Measurements from ENCODE around the gene KCNA3. TPM values are rescaled to one million over a fixed set of nuclear protein-coding genes. Genes with fewer than 3 reads are reported as not detected.

KCNA3 gene
- total and polyA plus RNA-seq, 4 experiments from 2014 or later = 88.7 to 124 (median 110) TPM

GRCh38 chr1:110682898-110683297 lies 8.2 kb upstream of the KCNA3 start:
- H3K27me3 ChIP-seq (ENCODE audit: insufficient read depth, low read length) = no peaks in the 10 kb centered on the region
- ChIA-PET POLR2A (ENCODE audit: partially characterized antibody) (interaction anchor here (1.8 to 2.9 kb wide), 2 partner anchors 9 to 104 kb away, joined by 3 to 16 read pairs; partner anchors contain the start of gene KCNA3), CTCF (ENCODE audit: partially characterized antibody) (interaction anchor here (1.1 to 2.4 kb wide), 5 partner anchors 52 to 97 kb away, joined by 3 to 10 read pairs (median 9); no protein-coding TSS in a partner anchor)
- Mint-ChIP-seq H3K4me3 (no peak overlapping the region), H3K27ac (no peak overlapping the region), H3K4me1 (peaks cover 13 to 20% (median 15%) of the 10 kb centered on the region in 4 donors), H3K9me3 (peaks cover 0 to 4% (median 0%) of the 10 kb centered on the region in 8 donors), H3K36me3 (peaks cover 0 to 7% of the 10 kb centered on the region in 2 donors), H3K27me3 (no peaks in the 10 kb centered on the region)
- no peak overlapping the region for H3K27ac ChIP-seq (ENCODE audit: low read depth, low read length)
- H3K4me3 ChIP-seq (ENCODE audit: low read length in 2 of 2) = no peak overlapping the region
- no peak for DNase-seq
- no peaks in the 10 kb centered on the region for H3K36me3 ChIP-seq (ENCODE audit: insufficient read depth, low read length)
- H3K9me3 ChIP-seq (ENCODE audit: control insufficient read depth in 1 of 2, low read length in 2 of 2) = no peaks in the 10 kb centered on the region
- no peaks in the 10 kb centered on the region for H3K4me1 ChIP-seq (ENCODE audit: insufficient read depth, low read length)
- intact Hi-C loops (cut with micrococcal nuclease) = no loop called here

- H3K4me3 ChIP-seq (ENCODE audit: low read length in 2 of 2) = no peak overlapping the region
- Mint-ChIP-seq H3K9me3 (peaks cover 0 to 4% (median 0%) of the 10 kb centered on the region in 8 donors), H3K27me3 (no peaks in the 10 kb centered on the region), H3K4me3 (no peak overlapping the region), H3K4me1 (peaks cover 29 to 40% (median 34%) of the 10 kb centered on the region in 4 donors), H3K36me3 (peaks cover 0 to 7% of the 10 kb centered on the region in 2 donors), H3K27ac (peak overlapping the region in 1 of 7 donors; percentile 90)
- H3K27ac ChIP-seq (ENCODE audit: low read depth, low read length) = no peak overlapping the region
- H3K27me3 ChIP-seq (ENCODE audit: insufficient read depth, low read length) = no peaks in the 10 kb centered on the region
- no peak for DNase-seq
- intact Hi-C loops (cut with micrococcal nuclease) = no loop called here
- H3K9me3 ChIP-seq (ENCODE audit: control insufficient read depth in 1 of 2, low read length in 2 of 2) = no peaks in the 10 kb centered on the region
- H3K4me1 ChIP-seq (ENCODE audit: insufficient read depth, low read length) = peaks cover 20% of the 10 kb centered on the region
- ChIA-PET POLR2A (ENCODE audit: partially characterized antibody) (interaction anchor here (1.4 to 1.5 kb wide), 2 partner anchors 45 to 86 kb away, joined by 3 read pairs; no protein-coding TSS in a partner anchor), CTCF (ENCODE audit: partially characterized antibody) (interaction anchor here (1.5 kb wide), 1 partner anchor 61 kb away, joined by 7 read pairs; no protein-coding TSS in a partner anchor)
- no peaks in the 10 kb centered on the region for H3K36me3 ChIP-seq (ENCODE audit: insufficient read depth, low read length)
Measured at GRCh38 chr1:110680036-110680735, 5.4 kb upstream of the KCNA3 start.

GRCh38 chr1:110677526-110677925 lies 2.8 kb upstream of the KCNA3 start:
- Mint-ChIP-seq H3K4me1 (peaks cover 29 to 52% (median 35%) of the 10 kb centered on the region in 4 donors), H3K27ac (peak overlapping the region in 2 of 7 donors; percentile 58 to 76), H3K36me3 (peaks cover 12 to 22% of the 10 kb centered on the region in 2 donors), H3K27me3 (no peaks in the 10 kb centered on the region), H3K9me3 (peaks cover 0 to 10% (median 3%) of the 10 kb centered on the region in 8 donors), H3K4me3 (no peak overlapping the region)
- ChIA-PET POLR2A (ENCODE audit: partially characterized antibody) (interaction anchor here (1.2 to 17.9 kb wide), 6 partner anchors 36 to 198 kb away, joined by 3 to 993 read pairs (median 4); no protein-coding TSS in a partner anchor), CTCF (ENCODE audit: partially characterized antibody) (interaction anchor here (1.1 to 13.8 kb wide), 8 partner anchors 9 to 106 kb away, joined by 3 to 179 read pairs (median 9); no protein-coding TSS in a partner anchor)
- Histone ChIP-seq H3K9me3 (ENCODE audit: control insufficient read depth in 1 of 2, low read length in 2 of 2) (no peaks in the 10 kb centered on the region), H3K36me3 (ENCODE audit: insufficient read depth, low read length) (no peaks in the 10 kb centered on the region), H3K4me1 (ENCODE audit: insufficient read depth, low read length) (peaks cover 20% of the 10 kb centered on the region), H3K27me3 (ENCODE audit: insufficient read depth, low read length) (no peaks in the 10 kb centered on the region), H3K27ac (ENCODE audit: low read depth, low read length) (no peak overlapping the region), H3K4me3 (ENCODE audit: low read length in 2 of 2) (no peak overlapping the region)
- intact Hi-C loops (cut with micrococcal nuclease) = loop anchor here (10.0 kb wide), 1 partner anchor 287 kb away; the partner anchor contains the start of gene LRIF1
- no peak for DNase-seq

GRCh38 chr1:110676970-110677369 lies 2.2 kb upstream of the KCNA3 start:
- peaks cover 20% of the 10 kb centered on the region for H3K4me1 ChIP-seq (ENCODE audit: insufficient read depth, low read length)
- peaks cover 29 to 58% (median 36%) of the 10 kb centered on the region in 4 donors for H3K4me1 Mint-ChIP-seq
- H3K4me3 ChIP-seq (ENCODE audit: low read length in 2 of 2) = no peak overlapping the region
- no peaks in the 10 kb centered on the region for H3K36me3 ChIP-seq (ENCODE audit: insufficient read depth, low read length)
- H3K9me3 ChIP-seq (ENCODE audit: control insufficient read depth in 1 of 2, low read length in 2 of 2) = no peaks in the 10 kb centered on the region
- DNase-seq = peak in 1 of 5 donors; percentile 35
- peak overlapping the region in 5 of 7 donors; percentile 33 to 76 (median 63) for H3K27ac Mint-ChIP-seq
- no peaks in the 10 kb centered on the region for H3K27me3 Mint-ChIP-seq
- peaks cover 0 to 10% (median 3%) of the 10 kb centered on the region in 8 donors for H3K9me3 Mint-ChIP-seq
- POLR2A ChIA-PET (ENCODE audit: partially characterized antibody) = interaction anchor here (1.0 to 17.9 kb wide), 8 partner anchors 9 to 199 kb away, joined by 3 to 993 read pairs (median 4); partner anchors contain the start of gene CD53
- intact Hi-C loops (cut with micrococcal nuclease) = loop anchor here (10.0 kb wide), 1 partner anchor 288 kb away; the partner anchor contains the start of gene LRIF1
- H3K27ac ChIP-seq (ENCODE audit: low read depth, low read length) = no peak overlapping the region
- no peaks in the 10 kb centered on the region for H3K27me3 ChIP-seq (ENCODE audit: insufficient read depth, low read length)
- H3K36me3 Mint-ChIP-seq = peaks cover 16 to 28% of the 10 kb centered on the region in 2 donors
- peak overlapping the region in 3 of 8 donors; percentile 2 to 84 (median 49) for H3K4me3 Mint-ChIP-seq
- CTCF ChIA-PET (ENCODE audit: partially characterized antibody) = interaction anchor here (0.9 to 13.8 kb wide), 10 partner anchors 9 to 354 kb away, joined by 3 to 179 read pairs (median 6); no protein-coding TSS in a partner anchor

- Mint-ChIP-seq H3K4me1 (peaks cover 32 to 73% (median 36%) of the 10 kb centered on the region in 4 donors), H3K4me3 (peak overlapping the region; percentile 72 to 94 (median 83)), H3K27me3 (no peaks in the 10 kb centered on the region), H3K27ac (peak overlapping the region; percentile 55 to 92 (median 76)), H3K9me3 (peaks cover 0 to 9% (median 3%) of the 10 kb centered on the region in 8 donors), H3K36me3 (peaks cover 30 to 38% of the 10 kb centered on the region in 2 donors)
- peak overlapping the region; percentile 91 for H3K27ac ChIP-seq (ENCODE audit: low read depth, low read length)
- CTCF ChIA-PET (ENCODE audit: partially characterized antibody) = interaction anchor here (0.8 to 13.8 kb wide), 8 partner anchors 11 to 111 kb away, joined by 3 to 179 read pairs (median 13); no protein-coding TSS in a partner anchor
- H3K27me3 ChIP-seq (ENCODE audit: insufficient read depth, low read length) = no peaks in the 10 kb centered on the region
- H3K4me1 ChIP-seq (ENCODE audit: insufficient read depth, low read length) = peaks cover 31% of the 10 kb centered on the region
- intact Hi-C loops (cut with micrococcal nuclease) = loop anchor here (10.0 kb wide), 1 partner anchor 290 kb away; the partner anchor contains the start of gene LRIF1
- POLR2A ChIA-PET (ENCODE audit: partially characterized antibody) = interaction anchor here (0.8 to 17.9 kb wide), 18 partner anchors 9 to 464 kb away, joined by 3 to 993 read pairs (median 6); partner anchors contain the start of genes CD53 and LRIF1
- H3K36me3 ChIP-seq (ENCODE audit: insufficient read depth, low read length) = no peaks in the 10 kb centered on the region
- H3K4me3 ChIP-seq (ENCODE audit: low read length in 2 of 2) = peak overlapping the region in 1 of 2 donors; percentile 78
- DNase-seq = peak in 1 of 5 donors; percentile 8
- H3K9me3 ChIP-seq (ENCODE audit: control insufficient read depth in 1 of 2, low read length in 2 of 2) = no peaks in the 10 kb centered on the region
Measured at GRCh38 chr1:110675060-110675791, 486 bp upstream of the KCNA3 start.

- Mint-ChIP-seq H3K27me3 (no peaks in the 10 kb centered on the region), H3K4me3 (peak overlapping the region; percentile 83 to 100 (median 100)), H3K4me1 (peaks cover 26 to 76% (median 37%) of the 10 kb centered on the region in 4 donors), H3K9me3 (peaks cover 0 to 8% (median under 1%) of the 10 kb centered on the region in 8 donors), H3K36me3 (peaks cover 36 to 40% of the 10 kb centered on the region in 2 donors), H3K27ac (peak overlapping the region in 6 of 7 donors; percentile 97 to 100 (median 100))
- Histone ChIP-seq H3K4me3 (ENCODE audit: low read length in 2 of 2) (peak overlapping the region; percentile 73 to 78), H3K36me3 (ENCODE audit: insufficient read depth, low read length) (no peaks in the 10 kb centered on the region), H3K9me3 (ENCODE audit: control insufficient read depth in 1 of 2, low read length in 2 of 2) (no peaks in the 10 kb centered on the region), H3K4me1 (ENCODE audit: insufficient read depth, low read length) (peaks cover 44% of the 10 kb centered on the region), H3K27ac (ENCODE audit: low read depth, low read length) (peak overlapping the region; percentile 91), H3K27me3 (ENCODE audit: insufficient read depth, low read length) (no peaks in the 10 kb centered on the region)
- CTCF ChIA-PET (ENCODE audit: partially characterized antibody) = interaction anchor here (0.9 to 13.8 kb wide), 11 partner anchors 8 to 113 kb away, joined by 3 to 179 read pairs (median 5); no protein-coding TSS in a partner anchor
- peak in 3 of 5 donors; percentile 26 to 58 (median 37) for DNase-seq
- POLR2A ChIA-PET (ENCODE audit: partially characterized antibody) = interaction anchor here (0.7 to 17.9 kb wide), 22 partner anchors 8 to 919 kb away, joined by 3 to 993 read pairs (median 7); partner anchors contain the start of genes CD53, LRIF1 and RBM15
- intact Hi-C loops (cut with micrococcal nuclease) = loop anchor here (1.0 to 10.0 kb wide), 4 partner anchors 12 to 337 kb away; partner anchors contain the start of genes LRIF1 and RBM15
Measured at GRCh38 chr1:110673805-110674336, 869 bp downstream of the KCNA3 start.

All from CD4-positive, alpha-beta memory T cell (primary cell).